ENCODE results near the gene FHOD3.

- TF ChIP-seq CTCF (IDR thresholded peaks at IDR 0.05; ENCODE audit: insufficient read depth, low read length) (no peak), GABPA (IDR thresholded peaks at IDR 0.05; ENCODE audit: low read depth) (no peak), POLR2AphosphoS5 (IDR thresholded peaks at IDR 0.05; ENCODE audit: low read depth) (no peak), REST (IDR thresholded peaks at IDR 0.05; ENCODE audit: insufficient replicate concordance, low read depth) (no peak), SPI1 (IDR thresholded peaks at IDR 0.05; ENCODE audit: borderline replicate concordance, low read depth) (no peak)
Observed at GRCh38 chr18:36783792-36784191, 486.3 kb downstream of the FHOD3 start.
